ACHN (cell line): Measurements from ENCODE around the gene MAP3K8.
"Not testable (repeated sequence)": the region's sequence is repeated elsewhere in the genome, so short reads cannot be mapped to it uniquely, and the experiment has no call there.

Experiments
- DNase-seq: peaks from one replicate; pipeline ENCODE4 v3.0.0-alpha.2; 2015
- in situ Hi-C: cut with HindIII; loops from 2 replicates; pipeline ENCODE4 v1.10.0; 2017; ENCODE audit warnings: low sequenced_read_pairs, low pct_ligation_motif_present, low pct_unique_long_range_greater_than_20kb

MAP3K8 gene

GRCh38 chr10:30467651-30468338, 33.8 kb downstream of the MAP3K8 start:
- no peak for DNase-seq
- in situ Hi-C loops = no loop called here

GRCh38 chr10:30472414-30473155, 38.6 kb downstream of the MAP3K8 start:
- DNase-seq = no peak
- in situ Hi-C loops = no loop called here

DNA sequence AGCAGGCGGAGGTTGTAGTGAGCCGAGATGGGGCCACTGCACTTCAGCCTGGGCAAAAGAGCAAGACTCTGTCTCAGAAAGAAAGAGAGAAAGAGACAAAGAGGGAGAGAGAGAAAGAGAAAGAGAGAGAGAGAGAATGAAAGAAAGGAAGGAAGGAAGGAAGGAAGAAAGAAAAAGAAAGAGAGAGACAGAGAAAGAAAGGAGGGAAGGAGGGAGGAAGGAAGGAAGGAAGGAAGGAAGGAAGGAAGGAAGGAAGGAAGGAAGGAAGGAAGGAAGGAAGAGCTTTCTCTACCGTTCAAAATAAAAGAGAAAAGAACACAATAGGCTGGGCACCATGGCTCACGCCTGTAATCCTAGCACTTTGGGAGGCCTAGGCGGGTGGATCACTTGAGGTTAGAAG, 41.5 kb downstream of the MAP3K8 start:
- DNase-seq, in situ Hi-C loops: not testable (repeated sequence)

GRCh38 chr10:30476511-30477155, 42.6 kb downstream of the MAP3K8 start:
- no peak for DNase-seq
- in situ Hi-C loops = no loop called here

- DNase-seq, in situ Hi-C loops: not testable (repeated sequence)
These were observed 45.5 kb downstream of the MAP3K8 start for GRCh38 chr10:30479513-30479912.

DNA sequence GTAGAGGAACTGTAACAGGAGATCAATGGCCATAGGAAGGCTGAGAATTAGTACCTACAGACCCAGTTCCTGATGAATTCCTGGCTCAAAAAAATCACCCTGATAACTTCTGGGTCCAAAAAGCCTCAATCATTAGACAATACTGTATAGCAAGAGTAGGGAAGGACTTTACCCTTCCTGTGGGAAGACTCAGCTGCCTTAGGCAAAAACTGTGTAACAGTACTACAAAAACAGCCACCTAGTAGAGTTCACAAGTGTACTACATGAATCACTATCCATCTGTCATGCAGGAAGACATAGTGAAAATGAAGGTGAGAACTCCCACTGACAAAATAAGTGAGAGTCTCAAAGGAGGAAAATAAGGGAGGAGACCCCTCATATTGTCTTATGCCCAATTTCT, 47.6 kb downstream of the MAP3K8 start:
- in situ Hi-C loops = no loop called here
- no peak for DNase-seq

DNA sequence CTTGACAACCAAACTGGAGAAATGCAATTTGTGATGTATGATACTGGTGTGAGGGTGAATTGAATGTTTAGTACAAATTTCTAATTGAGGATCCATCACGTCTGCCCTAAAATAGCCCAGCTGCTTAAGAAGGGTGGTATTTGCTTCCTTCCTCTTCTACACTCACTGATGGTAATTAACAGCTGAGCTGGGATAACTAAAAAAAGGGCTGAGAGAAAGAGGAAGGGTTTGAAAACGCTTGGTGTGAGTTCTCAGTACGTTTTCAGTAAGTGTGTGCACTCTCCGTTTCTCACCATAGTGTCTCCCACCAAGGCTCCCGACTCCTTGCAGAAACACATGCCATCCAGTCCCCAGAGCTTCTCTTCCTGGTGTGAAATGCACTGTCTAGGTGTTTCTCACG, 54.3 kb downstream of the MAP3K8 start:
- in situ Hi-C loops = no loop called here
- no peak for DNase-seq

DNA sequence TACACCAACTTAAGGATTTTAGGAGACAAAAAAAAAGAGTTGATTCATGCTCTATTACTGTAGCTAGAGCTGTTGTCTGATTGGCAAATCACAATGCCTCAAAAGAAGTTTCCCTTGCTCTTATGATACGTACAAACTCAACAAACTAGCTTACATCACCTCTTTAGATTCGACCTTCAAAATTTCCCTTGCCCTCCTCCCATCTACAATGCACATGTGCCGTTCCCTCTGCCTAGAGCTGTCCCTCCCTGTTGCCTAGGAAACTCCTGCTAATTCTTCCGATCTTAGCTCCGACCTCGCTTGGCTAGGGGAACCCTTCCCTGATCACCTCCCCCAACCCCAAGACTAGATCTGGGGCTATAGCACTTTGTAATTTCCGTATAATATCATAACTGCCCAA, 55.4 kb downstream of the MAP3K8 start:
- no peak for DNase-seq
- in situ Hi-C loops = no loop called here

- in situ Hi-C loops = no loop called here
- DNase-seq = no peak
These were observed 56.5 kb downstream of the MAP3K8 start for GRCh38 chr10:30490289-30491000.

GRCh38 chr10:30491204-30491915, 57.4 kb downstream of the MAP3K8 start:
- no peak for DNase-seq
- in situ Hi-C loops = no loop called here

DNA sequence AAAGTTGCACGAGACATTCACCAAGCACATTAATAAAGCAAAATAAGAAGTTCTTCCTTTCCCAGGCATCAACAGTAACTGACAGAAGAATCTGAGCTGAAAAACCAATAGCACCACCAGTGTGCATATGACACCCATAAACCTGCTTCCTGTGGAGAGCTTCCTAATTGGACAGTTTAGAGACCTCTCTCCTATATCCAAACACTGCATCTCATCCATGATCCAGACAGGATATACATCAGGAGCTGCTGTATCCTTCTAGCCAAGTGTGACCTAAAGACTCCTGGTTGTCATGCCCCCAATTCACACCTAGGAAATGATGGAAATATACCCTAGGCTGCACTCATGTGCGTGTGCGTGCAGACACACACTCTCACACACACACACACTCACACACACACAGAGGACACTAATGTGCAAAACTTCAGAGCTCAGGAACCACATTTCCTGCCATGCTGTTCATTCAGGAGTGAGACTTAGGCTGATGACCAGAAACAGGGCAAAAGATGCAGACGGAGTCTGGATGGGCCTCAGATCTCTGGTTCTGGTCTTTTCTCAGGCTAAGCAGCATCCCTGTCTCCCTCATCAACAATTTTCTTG, 58.0 kb downstream of the MAP3K8 start:
- in situ Hi-C loops = no loop called here
- no peak for DNase-seq

DNA sequence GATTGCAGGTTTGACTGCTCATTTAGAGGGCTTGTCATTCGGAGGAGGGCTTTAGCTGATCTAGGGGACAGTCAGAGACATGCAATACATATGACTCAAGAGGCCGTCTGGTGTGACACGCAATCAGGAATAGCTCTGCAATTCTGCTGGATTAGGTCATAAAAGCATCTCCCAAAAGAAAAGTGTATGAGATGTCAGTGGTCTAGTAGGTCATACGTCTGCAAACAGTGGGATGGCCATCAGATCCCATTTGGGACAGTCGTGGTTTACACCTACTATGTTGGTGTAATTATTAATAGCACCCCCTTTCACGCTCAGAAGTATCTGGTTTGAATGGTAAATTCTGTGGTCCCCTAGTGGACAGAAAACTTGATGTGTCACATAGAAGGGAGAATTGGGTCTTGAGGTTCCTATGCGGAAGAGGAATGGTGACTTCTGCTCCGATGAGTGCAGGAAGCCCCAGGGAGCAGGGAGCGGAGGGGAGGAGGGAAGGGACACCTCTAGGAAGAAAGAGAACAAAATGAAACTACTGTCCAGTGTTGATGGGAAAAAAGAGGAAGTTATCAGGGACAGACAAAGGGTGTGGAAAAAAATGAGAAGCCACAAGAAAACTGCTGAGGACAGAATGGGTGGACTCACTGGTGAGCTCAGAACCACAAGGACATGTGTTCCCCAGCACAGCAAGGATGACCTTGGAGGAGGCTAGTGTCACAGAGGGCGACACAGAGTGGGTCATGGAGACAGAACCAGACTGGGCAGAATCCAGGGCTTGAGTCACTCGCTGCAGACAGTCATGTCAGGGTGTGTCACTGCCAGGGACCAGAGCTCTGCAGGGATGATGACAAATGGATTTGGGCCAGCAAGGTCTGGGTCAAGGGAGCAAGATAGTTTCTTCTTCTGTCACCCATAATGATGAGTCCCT, 59.9 kb downstream of the MAP3K8 start:
- DNase-seq = no peak
- in situ Hi-C loops = no loop called here

GRCh38 chr10:30494558-30494957, 60.6 kb downstream of the MAP3K8 start:
- DNase-seq = no peak
- in situ Hi-C loops = no loop called here

GRCh38 chr10:30495687-30496086, 61.7 kb downstream of the MAP3K8 start:
- DNase-seq = no peak
- in situ Hi-C loops = no loop called here

DNA sequence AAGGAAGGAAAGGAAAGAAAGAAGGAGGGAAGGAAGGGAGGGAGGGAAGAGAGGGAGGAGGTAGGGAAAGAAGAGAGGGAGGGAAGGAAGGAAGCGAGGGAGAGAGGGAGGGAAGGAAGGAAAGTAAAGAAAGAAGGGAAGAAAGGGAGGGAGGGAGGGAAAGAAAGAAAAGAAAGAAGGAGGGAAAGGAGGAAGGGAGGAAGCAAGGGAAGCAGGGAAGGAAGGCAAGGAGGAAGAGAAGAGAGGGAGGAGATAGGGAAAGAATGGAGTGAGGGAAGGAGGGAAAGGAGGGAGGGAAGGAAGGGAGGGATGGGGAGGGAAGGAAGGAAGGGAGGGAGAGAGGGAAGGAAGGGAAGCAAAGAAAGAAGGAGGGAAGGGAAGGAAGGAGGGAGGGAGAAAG, 65.8 kb downstream of the MAP3K8 start:
- in situ Hi-C loops = no loop called here
- DNase-seq = no peak

DNA sequence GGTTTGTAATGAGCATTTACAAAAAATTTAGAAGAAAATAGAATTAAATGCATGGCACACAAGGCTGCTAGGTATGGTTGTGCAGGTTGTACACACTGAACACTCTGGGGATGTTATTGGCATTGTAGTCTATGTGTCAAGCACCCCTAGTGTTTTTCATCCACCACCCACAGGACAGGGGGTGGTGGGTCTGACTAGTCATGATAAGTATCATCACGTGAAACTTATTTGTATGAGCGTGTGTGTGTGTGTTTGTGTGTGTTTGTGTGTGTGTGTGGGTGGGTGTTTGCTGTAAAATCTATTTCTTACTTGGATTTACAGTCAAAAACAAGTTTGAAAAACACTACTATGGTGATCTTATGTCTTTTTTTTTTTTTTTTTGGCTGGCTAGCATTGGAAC, 66.5 kb downstream of the MAP3K8 start:
- in situ Hi-C loops = no loop called here
- DNase-seq = no peak

DNA sequence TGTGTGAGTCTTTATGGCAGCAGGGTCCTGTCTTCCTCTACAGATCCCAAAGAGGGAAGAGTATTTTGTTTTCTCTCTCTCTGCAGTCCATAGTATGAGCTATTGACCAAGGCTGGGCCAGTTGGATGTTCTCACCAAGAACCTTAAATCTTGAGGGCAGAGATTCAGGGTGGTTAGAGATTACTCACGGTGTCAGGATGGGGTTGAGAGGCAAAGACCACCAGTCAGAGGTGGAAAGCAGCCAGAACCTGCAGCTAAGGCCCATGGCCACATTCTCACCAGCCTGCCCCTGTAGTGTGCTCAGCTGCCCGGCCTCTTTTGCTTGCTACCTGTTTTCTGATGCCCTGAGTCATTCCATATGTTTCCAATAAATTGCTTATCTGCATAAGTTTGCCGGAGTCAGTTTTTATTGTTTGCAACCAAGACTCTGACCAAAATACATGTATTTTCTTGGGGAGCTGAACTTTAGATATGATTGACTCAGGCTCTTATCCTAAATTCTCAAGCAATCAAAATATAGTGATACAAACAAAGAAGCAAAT, 67.0 kb downstream of the MAP3K8 start:
- in situ Hi-C loops = no loop called here

More for the DNA sequence above, 67.0 kb downstream of the MAP3K8 start:
- no peak for DNase-seq
